CD4-positive, alpha-beta T cell treated with Interleukin-4 for 4 hours (primary cell): ENCODE data around the gene FLT3LG.
"Not testable (repeated sequence)": the region's sequence is repeated elsewhere in the genome, so short reads cannot be mapped to it uniquely, and the experiment has no call there.

Source experiments
- DNase-seq: peaks from one replicate; pipeline ENCODE4 v3.0.0-alpha.2; 2020

Gene FLT3LG

DNA sequence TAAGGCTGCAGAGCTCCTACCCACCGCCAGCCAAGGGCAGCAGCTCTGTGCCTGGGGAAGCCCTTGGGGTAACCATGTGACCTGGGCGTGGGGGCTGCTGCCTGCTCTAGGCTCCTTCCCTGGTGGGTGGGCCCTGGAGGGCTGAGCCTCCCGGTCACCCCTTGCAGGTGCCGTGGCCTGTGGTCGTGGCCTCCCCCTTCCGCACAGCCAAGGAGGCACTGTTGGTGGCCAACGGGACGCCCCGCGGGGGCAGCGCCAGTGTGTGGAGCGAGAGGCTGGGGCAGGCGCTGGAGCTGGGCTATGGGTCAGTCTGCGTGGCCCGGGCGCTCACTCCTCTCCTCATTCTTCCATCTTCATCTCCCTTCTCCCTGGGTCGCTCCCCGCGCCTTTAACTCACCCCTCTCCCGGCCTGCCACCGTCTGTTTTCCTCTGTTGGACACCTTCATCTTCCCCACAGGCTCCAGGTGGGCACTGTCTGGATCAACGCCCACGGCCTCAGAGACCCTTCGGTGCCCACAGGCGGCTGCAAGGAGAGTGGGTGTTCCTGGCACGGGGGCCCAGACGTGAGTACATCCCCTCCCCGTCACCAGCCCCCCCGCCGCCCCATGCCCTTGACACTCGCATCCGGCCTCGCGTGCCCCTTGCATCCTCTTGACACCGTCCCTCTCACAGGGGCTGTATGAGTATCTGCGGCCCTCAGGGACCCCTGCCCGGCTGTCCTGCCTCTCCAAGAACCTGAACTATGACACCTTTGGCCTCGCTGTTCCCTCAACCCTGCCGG is 9.9 kb upstream of the FLT3LG start:
- DNase-seq = no peak

DNA sequence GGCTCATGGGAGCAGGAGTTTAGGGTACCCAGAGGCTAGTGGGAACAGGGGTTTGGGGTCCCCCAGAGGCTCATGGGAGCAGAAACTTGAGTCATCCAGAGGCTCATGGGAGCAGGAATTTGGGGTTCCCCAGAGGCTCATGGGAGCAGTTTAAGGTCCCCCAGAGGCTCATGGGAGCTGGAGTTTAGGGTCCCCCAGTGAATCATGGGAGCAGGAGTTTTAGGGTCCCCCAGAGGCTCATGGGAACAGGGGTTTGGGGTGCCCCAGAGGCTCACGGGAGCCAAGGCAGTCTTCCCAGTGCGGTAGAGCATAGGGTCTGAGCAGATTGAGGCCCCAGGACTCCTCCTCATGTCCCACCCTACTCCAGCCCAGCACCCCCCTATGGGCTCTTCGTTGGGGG is 8.6 kb upstream of the FLT3LG start:
- no peak for DNase-seq

DNA sequence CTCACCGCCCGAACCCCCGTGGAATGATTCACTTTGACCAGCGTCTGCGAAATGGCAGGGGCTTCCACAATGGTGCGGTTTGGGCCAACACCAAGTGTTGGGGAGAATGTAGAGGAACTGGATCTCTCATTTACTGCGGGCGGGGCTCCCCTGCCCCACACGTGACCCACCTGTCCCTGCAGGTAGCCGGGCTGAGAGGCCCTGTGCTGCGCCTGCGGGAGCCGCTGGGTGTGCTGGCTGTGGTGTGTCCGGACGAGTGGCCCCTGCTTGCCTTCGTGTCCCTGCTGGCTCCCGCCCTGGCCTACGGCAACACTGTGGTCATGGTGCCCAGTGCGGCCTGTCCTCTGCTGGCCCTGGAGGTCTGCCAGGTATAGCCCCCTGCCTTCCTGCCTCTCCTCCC is 5.8 kb upstream of the FLT3LG start:
- no peak for DNase-seq

DNA sequence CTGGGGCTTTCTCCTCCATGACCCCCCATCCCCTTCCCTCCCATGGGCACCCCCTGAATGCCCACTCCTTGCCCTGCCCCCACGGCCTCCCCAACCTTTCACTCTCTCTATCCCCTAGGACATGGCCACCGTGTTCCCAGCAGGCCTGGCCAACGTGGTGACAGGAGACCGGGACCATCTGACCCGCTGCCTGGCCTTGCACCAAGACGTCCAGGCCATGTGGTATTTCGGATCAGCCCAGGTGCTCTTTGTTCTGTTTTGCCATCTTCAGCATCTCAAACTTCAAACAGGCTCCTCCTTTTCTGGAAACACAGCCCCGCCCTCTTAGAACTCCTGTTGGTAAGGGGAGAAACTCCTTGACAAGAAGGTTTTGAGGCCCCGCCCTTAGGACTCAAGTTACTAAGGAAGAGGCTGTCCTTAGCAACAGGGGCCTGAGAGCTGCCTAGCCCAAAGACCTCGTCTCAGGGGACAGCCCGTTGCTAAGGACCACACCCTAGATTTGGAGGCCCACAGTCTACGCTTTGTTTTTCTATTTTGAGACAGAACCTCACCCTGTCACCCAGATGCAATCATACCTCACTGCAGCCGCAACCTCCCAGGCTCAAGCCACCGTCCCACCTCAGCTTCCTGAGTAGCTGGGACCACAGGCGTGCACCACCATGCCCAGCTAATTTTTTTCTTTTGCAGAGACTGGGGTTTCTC is 5.1 kb upstream of the FLT3LG start:
- peak; percentile 100 for DNase-seq

DNA sequence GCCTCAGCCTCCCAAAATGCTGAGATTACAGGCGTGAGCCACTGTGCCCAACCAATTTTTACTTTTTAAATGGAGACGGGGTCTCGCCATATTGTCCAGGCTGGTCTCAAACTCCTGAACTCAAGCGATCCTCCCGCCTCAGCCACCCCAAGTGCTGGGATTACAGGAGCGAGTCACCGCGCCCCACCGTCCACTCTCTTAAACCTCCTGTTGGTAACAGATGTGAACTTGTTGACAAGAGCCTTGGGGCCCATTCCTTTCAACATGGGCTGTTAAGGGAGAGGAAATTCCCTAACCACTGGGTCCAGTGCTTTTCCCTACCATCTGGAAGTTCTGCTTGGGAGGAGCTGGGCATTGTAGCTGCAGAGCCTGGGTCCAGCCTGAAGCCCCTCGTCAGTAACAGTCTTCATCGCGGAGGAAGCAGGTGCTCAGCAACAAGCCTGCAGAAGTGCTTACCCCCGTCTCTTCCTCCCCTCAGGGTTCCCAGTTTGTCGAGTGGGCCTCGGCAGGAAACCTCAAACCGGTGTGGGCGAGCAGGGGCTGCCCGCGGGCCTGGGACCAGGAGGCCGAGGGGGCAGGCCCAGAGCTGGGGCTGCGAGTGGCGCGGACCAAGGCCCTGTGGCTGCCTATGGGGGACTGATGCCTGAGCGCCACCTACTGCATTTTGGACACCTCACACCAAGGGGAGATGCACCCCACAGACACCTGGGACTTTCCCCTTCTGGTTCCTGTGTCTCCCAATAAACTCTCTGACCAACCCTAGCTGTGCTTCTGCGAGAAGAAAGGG is 4.0 kb upstream of the FLT3LG start:
- DNase-seq = peak; percentile 97

DNA sequence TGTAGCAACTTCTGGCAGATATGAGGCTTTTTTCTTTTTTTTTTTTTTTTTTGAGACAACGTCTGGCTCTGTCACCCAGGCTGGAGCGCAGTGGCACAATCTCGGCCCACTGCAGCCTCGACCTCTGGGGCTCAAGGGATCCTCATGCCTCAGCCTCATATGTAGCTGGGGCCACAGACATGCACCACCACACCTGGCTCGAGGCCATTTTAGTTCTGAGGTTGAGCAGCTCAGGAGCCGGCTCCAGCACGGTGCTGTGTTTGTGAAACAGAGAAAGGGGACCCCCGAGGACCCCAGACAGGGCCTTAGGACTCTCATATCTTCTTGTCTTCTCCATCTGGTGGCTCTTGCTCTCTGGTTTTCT is 3.4 kb upstream of the FLT3LG start:
- no peak for DNase-seq

DNA sequence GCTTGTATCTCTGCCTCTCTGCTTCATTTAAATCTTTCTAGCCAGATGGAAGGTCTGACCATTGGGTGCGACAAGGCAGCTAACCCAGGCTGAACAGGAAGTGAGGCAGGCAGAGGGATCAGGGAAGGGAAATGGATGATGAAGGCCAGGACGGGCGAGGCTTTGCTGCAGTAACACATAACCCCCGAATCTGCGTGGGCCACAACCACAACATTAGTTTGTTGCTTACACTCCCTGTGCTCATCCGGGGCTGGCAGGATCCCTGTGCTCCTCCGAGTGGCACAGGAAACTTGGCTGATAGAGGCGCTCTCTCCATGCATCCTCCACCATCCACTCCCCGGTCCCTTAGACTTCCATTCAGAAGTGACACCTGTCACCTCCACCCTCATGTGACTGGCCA is 1.1 kb upstream of the FLT3LG start:
- no peak for DNase-seq

DNA sequence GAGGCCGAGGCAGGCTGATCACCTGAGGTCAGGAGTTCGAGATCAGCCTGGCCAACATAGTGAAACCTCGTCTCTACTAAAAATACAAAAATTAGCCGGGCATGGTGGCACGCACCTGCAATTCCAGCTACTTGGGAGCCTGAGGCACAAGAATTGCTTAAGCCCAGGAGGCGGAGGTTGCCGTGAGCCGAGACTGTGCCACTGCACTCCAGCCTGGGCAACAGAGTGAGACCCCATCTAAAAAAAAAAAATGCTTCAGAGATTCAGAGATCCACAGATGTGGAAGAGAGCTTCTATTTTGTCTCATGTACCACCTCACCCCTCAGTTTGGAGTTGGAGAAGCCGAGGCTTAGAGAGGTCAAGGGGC is 531 bp upstream of the FLT3LG start:
- DNase-seq = not testable (repeated sequence)

DNA sequence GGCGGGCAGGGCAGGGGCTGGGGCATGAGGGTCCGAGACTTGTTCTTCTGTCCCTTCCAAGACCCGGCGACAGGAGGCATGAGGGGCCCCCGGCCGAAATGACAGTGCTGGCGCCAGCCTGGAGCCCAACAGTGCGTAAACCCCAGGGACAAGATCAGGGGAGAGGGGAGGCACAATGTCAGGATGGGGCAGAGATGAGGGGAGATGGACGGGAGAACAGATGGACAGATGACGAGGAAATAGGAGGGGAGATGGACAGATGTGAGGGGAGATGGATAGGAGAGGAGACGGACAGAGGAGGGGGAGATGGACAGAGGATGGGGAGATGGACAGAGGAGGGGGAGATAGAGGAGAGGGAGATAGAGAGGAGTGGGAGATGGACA is 518 bp downstream of the FLT3LG start:
- DNase-seq = no peak

DNA sequence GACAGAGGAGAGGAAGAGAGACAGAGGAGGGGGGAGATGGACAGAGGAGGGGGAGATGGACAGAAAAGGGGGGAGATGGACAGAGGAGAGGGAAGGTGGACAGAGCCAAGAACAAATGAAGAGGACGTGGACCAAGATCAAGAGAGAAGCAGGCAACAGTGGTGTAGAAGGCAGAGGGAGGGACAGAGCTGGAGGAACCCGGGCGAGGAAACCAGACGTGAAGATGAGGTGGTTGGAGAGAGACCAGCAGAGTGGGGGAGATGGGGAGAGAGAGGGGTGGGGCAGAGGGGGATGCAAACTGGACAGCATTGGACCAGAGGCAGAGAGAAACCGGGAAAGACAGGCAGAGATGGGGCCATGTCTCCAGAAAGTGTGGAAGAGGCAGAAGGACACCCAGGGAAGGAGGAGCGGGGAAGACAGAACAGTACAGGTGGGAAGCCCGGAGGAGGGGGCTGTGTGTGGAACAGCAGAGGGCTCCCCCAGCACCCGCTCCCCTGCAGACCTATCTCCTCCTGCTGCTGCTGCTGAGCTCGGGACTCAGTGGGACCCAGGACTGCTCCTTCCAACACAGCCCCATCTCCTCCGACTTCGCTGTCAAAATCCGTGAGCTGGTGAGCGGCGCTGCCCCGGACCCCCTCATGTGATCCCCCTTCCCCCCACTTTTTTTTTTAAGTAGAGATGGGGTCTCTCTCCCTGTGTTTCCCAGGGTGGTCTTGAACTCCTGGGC is 1.3 kb downstream of the FLT3LG start:
- no peak for DNase-seq

DNA sequence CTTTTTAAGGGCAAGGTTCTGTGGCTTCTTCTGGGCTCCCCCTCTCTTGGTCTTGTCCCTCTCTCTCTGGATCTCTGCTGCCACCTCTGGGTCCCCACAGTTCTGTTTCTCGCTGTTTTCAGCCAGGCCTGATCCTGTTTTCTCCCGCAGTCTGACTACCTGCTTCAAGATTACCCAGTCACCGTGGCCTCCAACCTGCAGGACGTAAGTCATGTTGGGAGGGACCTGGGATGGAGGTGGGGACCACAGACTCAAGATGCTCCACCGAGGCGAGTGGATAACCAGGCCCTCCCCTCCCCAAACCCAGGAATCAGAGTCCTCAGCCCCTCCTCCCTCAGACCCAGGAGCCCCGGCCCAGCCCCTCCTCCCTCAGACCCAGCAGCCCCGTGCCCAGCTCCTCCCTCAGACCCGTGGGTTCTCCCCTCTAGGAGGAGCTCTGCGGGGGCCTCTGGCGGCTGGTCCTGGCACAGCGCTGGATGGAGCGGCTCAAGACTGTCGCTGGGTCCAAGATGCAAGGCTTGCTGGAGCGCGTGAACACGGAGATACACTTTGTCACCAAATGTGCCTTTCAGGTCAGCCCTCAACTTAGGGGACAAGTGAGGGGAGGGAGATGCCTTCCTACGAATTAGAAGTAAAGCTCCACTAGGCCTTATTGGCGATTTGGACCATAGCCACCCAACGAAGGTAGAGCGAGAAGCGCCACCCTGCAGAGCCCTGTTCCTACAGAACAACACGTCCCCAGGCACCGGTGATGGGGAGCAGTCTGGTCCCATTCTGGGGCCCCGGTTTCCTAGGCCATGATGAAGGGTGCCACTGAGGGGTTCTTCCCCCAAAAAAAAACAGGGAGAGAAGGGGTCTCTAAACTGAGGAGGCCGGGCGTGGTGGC is 2.2 kb downstream of the FLT3LG start:
- DNase-seq = peak; percentile 70

DNA sequence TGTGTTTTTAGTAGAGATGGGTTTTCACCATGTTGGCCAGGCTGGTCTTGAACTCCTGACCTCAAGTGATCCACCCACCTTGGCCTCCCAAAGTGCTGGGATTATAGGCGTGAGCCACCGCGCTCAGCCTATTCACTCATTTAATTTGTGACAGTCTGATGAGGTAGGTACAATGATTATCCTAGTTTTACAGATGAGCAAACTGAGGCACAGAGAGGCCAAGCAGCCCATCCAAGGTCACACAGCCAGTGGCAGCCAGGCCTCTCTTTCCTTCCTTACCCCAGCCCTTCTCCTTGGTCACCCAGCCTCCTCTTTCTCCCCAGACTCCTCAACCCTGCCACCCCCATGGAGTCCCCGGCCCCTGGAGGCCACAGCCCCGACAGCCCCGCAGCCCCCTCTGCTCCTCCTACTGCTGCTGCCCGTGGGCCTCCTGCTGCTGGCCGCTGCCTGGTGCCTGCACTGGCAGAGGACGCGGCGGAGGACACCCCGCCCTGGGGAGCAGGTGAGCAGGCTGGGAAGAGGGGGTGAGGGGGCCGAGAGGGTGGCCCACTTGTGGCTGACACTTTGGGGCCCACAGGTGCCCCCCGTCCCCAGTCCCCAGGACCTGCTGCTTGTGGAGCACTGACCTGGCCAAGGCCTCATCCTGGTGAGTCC is 6.1 kb downstream of the FLT3LG start:
- no peak for DNase-seq

DNA sequence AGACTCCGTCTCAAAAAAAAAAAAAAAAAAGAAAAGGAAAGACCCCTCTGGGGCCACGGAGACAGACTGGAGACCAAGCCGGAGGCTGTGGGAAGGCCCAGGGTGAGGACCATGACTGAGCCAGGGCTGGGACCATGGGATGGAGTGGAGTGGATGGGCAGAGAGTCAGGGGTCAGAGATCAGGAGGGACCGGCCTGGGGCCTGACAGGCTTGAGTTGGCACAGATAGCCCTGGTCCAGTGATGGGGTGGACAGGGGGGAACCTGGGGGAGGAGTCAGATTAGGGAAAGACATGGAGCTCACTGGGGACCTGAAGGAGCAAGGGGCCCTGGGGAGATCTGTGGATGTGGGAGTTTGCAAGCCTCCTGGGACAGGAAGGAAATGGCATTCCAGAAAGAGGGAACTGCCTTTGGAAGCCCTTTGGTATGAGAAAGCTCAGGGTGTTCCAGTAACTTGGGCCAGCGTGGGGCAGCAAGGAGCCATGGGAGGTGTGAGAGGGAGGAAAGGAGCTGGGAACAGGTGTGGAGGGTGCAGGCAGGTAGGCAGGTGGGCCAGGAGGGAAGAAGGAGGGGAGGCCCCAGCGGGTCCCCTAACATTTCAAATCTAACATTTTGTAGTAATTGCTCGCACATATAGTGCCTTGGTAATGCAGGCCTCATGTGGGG is 7.1 kb downstream of the FLT3LG start:
- DNase-seq = no peak

DNA sequence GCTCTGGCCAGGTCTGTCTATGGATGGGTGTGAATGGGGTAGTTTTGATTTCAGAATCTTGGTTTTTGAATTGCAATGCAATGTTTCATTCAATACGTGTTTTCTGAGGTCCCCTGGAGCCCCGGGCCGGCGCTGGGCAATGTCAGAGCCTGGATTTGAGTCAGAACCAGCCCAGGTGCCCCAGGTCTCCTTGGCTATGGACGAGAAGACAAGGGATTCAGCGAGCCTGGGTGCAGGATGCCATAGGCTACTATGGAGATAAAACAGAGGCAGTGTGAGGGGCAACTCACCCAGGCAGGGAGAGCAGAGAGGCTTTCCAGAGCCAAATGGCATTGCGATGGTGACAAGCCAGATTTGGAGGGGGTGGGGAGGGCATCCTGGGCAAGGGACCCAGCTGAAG is 12.2 kb downstream of the FLT3LG start:
- no peak for DNase-seq

DNA sequence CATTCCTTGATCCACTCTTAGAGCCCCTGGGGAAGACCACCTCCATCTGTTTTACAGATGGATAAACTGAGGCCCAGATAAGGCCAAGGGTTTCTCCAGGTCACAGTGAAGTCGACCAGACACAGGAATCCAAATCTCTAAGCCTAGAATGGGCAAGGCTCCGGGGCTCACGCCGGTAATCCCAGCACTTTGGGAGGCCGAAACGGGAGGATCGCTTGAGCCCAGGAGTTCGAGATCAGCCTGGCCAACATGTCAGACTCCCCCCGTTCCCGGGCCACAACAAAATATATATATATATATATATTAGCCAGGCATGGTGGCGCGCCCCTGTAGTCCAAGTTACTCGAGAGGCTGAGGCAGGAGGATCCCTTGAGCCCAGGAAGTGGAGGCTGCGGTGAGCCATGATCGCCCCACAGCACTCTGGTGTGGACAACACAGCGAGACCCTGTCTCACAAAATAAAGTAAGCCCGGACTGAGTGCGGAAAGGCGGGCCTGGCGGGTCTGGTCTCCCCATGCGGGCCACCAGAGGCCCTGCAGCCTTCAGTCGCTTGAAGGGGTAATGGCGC is 12.8 kb downstream of the FLT3LG start:
- DNase-seq = no peak

DNA sequence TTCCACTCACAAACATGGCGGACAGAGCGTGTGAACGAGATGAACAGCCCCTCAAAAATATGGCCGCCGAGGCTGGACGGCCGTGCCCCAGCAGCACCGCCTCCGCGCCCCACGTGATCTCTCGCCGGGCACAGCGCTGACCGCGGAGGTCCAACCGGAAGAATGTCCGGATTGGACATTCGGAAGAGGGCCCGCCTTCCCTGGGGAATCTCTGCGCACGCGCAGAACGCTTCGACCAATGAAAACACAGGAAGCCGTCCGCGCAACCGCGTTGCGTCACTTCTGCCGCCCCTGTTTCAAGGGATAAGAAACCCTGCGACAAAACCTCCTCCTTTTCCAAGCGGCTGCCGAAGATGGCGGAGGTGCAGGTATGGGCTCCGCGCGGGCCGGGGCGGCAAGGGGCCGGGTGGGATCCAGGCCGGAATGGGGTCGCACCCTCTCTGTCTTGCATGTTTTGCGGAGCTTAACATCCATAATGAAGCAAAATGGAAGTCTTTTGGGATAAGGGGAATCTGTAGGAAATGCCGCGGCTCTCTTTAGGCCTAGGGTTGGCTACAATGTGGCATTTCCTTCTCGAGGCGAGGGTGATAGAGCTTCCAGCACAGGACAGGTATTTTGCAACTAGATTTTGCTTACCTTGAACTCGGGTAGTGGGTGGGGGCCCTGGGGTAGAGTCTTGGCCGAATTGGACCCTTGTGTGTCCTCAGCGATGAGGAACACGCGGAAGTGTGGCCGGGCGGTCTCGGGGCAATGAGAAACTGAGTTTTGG is 13.4 kb downstream of the FLT3LG start, which contains the start of gene RPL13A:
Gene RPL13A (plus strand): TSS at position 332 of the 769 bp plus-strand sequence. CDS start 22 bp downstream, at position 354.
- peak; percentile 99 for DNase-seq

DNA sequence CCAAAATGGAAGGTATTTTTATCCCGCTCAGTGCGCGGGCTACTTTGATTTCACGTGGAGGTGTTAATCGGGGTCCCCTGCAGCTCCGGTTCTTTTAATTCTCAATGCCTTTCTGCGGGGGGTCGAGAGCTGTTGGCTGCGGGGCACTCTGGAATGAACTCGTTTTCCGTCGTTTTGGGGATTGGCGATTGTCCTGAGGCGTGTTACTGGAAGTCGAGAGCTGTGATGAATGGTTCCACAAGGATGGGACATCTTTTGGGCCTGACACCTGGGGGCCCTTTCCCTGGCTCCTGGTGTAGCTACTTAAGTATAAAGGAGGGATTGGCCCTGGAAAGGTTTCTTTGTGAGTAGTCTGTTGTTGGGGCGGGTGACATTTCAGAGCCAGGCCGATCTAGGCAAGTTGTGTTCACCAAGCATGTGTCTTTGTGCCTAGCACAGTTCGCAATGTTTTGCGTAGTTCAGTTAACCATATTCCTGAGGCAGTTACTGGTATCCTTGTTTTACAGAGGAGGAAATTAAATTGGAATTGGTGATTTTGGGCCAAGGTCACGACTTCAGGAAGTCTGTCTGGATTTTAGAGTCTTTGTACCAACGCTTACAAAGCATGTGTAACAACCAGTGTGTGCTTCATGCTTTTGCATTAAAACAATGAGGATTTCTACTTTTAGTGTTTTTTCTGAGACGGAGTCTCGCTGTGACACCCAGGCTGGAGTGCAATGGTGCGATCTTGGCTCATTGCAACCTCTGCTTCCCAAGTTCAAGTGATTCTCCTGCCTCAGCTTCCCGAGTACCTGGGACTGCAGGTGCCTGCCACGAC is 14.2 kb downstream of the FLT3LG start:
- no peak for DNase-seq

DNA sequence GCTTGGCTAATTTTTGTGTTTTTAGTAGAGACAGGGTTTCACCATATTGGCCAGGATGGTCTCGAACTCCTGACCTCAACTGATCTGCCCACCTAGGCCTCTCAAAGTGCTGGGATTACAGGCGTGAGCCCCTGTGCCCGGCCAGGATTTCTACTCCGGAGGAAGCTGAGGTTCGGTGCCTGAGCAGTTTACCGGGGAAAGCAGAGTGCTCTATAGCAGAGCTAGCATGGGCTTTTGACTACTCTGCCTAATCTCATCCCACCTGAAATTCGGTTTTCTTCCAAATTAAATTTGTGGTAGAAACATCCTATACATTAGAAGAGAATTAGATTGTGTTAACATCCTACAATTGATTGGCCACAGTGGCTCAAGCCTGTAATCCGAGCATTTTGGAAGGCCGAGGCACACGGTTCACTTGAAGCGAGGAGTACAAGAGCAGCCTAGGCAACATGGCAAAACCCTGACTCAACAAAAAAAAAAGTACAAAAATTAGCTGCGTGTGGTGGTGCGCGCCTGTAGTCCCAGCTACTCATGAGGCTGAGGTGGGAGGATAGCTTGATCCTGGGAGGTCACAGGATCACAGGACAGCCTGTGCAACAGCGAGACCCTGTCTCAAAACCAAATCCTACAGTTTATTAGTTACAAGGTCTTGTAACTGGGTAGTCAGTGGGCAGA is 15.0 kb downstream of the FLT3LG start:
- no peak for DNase-seq
